A673 (cell line): ENCODE measurements around the gene EIF1.

Experiments
- EZH2 ChIP-seq: fragments of 200-600 bp; sonication (generic); IDR thresholded peaks from 2 replicates; pipeline ENCODE4 v1.6.1; 2017; ENCODE audit warnings: borderline replicate concordance, low read depth, mild to moderate bottlenecking, mixed read lengths, antibody characterized with exemption, low read length; ENCODE audit not compliant: poor library complexity, severe bottlenecking
- TF ChIP-seq, protein P1 (sequence below): fragments of 300-800, 200-600 bp; sonication (generic); conservative IDR thresholded peaks from 2 replicates; pipeline ENCODE4 v1.5.1; 2017; ENCODE audit warnings: low read depth, mild to moderate bottlenecking, antibody characterized with exemption, low read length, moderate library complexity, mixed read lengths

DNA sequence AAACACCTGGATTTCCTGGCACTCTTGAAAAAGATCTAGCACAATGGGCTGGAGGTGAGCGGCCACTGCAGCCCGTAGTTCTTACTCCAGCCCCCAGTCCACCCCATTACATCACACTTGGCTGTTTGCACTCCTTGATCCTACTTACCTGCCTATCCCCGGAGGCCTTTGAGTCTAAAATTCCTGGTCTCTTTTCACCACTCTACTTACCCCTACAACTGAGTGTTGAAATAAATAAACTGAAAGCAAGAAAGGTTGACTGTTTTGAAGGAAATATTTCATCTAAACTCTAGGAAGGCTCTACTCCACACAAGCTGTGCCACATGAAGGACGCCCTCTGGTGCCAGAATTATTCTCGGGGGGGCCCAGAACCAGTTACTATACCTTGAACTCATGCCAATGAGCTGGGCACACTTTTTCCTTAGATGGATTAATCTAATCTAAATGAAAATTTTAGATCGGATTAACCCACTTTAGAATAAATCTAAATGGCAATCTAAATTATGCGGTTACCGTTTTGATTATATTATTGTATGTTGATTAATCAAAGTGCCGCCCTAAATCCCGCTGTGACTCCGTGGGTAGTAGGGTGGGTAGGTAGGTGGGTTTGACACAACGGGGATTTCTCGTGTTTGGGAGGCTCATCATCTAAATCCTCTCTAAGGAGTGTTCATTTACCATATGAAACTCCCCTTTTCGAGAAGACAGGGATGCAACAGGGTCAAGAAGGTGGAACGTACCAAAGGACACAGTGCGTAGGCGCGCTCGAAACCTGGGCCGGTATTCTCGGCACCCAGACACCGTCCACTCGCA is 651 bp upstream of the EIF1 start:
- TF ChIP-seq, protein P1, sequence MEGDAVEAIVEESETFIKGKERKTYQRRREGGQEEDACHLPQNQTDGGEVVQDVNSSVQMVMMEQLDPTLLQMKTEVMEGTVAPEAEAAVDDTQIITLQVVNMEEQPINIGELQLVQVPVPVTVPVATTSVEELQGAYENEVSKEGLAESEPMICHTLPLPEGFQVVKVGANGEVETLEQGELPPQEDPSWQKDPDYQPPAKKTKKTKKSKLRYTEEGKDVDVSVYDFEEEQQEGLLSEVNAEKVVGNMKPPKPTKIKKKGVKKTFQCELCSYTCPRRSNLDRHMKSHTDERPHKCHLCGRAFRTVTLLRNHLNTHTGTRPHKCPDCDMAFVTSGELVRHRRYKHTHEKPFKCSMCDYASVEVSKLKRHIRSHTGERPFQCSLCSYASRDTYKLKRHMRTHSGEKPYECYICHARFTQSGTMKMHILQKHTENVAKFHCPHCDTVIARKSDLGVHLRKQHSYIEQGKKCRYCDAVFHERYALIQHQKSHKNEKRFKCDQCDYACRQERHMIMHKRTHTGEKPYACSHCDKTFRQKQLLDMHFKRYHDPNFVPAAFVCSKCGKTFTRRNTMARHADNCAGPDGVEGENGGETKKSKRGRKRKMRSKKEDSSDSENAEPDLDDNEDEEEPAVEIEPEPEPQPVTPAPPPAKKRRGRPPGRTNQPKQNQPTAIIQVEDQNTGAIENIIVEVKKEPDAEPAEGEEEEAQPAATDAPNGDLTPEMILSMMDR, result peak; percentile 38
- no peak for TF ChIP-seq EZH2
